Stimulated activated CD4-positive, alpha-beta T cell treated with anti-CD3 and anti-CD28 coated beads, TNF-alpha, amount 100 ng/mL, for 24 hours (primary cell): ENCODE data around the gene C11orf52.

Experiments
- DNase-seq, 3 experiments: peaks; one replicate each; pipeline ENCODE4 v3.0.0-alpha.2; 2020; ENCODE audit warnings: low read depth in 3 of 3

The C11orf52 gene

GRCh38 chr11:111939836-111940604 lies 21.3 kb downstream of the C11orf52 start:
- no peak for DNase-seq

DNA sequence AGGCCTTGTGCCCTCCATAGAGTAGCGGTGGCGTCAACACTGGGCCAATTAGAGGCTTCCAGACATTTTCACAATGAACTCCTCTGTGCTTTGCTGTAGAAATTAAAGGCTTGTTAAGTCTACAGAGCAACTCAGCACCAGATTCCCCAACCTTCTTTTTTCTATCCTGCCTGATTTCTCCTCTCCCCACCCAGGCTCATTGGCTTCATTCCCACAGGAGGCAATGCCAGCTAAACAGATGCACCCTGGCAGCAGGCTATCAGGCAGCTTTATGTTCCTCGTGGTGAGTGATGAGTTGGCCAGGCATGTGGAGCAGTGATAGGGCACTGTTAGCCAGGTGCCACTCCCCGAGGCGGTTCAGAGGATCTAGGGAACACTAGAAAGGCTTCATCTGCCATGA lies 23.2 kb downstream of the C11orf52 start:
- no peak for DNase-seq

DNA sequence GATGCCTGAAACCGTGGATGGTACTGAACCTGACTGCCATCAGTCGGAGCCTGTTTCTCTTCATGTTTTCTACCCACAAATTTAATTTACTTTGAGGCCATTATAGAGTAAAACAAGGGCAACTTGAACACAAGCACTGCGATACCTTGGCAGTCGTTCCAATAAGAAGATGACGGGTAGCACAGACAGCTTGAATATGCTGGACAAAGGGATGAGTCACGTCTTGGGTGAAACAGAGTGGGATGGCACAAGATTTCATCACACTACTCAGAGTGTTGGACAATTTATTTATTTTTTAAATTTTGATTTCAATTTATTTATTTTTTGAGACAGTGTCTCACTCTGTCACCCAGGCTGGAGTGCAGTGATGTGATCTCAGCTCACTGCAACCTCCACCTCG lies 24.1 kb downstream of the C11orf52 start:
- no peak for DNase-seq

DNA sequence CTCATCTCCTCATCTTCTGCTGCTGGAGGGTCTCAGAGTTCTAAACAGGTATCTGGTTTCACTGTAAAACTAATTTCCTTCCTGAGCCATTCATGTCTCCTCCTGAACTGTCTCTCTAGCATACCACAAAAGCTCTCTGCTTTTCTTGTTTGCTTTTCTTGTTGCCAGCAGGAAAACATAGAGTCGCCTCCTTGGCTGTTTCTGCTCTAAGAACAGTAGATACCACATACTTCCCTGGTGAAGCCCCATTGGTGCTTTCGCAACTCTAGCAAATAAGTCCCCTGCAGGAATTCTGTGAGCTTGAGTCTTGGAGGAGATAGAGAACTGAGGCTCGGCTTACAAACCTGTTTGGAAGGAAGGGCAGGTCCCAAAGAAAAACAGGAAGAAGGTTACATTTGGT lies 25.4 kb downstream of the C11orf52 start:
- DNase-seq, result no peak

GRCh38 chr11:111944651-111945051 lies 25.9 kb downstream of the C11orf52 start:
- no peak for DNase-seq

- DNase-seq, result no peak
Observed at GRCh38 chr11:111945198-111945597, 26.5 kb downstream of the C11orf52 start.

GRCh38 chr11:111946499-111946898 lies 27.8 kb downstream of the C11orf52 start:
- DNase-seq, result no peak

DNA sequence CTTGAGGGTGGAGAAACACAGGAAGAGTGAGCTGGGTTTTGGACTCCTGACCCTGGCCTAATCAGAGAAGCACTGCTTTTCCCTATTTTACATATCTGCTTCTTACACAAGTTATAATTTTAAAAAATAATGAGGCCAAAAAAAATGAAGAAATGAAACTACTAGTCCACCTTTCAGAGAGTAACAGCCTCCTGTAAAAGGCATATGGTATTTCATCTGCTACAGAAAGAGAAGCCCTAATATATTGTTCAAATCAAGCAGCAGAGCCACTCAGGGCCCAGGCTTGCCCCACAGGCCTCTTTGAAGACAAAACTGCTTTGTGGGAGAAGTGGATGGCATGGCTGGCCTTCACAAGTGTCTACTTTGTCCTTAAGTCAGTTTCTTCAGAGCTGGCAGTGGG lies 28.4 kb downstream of the C11orf52 start:
- no peak for DNase-seq

GRCh38 chr11:111949519-111950426 lies 31.1 kb downstream of the C11orf52 start:
- DNase-seq, result no peak

GRCh38 chr11:111951565-111951964 lies 32.9 kb downstream of the C11orf52 start:
- no peak for DNase-seq

GRCh38 chr11:111954154-111954553 lies 35.4 kb downstream of the C11orf52 start:
- DNase-seq, result no peak

- DNase-seq, result no peak
Observed at GRCh38 chr11:111957663-111958444, 39.1 kb downstream of the C11orf52 start.

DNA sequence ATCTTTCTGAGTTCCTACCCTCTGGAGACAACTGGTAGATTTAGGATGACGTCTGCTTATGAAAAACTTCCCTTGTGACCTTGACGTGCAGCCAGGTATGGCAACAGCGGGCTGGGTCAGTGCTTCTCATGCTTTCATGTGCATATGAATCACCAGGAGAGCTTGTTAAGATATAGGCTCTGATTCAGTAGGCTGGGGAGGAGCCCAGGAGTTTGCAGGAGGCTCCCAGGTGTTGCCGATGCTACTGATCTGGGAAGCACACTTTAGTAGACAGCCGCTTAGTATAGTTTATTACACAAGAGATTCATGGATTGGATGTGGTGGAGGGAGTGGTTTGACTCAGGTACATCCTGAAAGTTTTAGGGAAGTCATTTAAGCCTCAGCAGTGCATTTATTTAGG lies 42.2 kb downstream of the C11orf52 start:
- no peak for DNase-seq

DNA sequence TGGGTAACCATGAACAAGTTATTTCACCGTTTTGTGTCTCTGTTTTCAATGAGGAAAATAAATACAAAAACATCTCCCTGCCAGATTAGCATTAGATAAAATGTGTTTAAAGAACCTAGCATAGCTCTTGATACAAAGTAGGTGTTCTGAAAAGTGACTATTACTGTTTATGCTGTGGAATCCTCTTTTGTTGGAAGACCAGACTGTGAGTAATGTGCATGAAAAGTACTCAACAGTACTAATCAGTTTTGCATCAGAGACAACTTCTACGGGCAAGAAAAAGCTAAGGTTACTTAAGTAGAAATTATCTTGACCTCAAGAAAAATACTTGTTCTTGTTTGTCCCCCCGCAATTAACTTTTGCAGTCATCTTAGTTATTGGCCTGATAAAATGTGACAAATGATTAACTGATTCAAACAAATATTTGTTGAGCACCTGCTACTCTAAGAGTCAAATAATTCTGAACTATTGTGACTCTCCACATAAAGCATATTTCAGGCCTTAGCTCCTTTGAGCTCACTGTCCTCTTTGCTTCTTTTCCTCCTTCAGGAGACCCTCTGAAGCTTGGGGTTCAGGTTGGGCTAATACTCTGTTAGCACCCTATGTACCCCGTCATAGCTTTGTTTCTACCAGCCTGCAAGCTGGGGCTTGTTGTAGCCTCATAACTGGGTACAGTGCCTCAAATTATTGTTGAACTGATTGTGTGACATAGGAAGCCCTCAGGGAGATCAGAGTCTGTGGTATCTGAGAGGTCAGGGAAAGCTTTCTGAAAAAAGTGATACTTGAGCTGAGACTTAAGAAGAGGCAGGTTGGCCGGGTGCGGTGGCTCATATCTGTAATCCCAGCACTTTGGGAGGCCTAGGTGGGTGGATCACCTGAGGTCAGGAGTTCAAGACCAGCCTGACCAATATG lies 42.9 kb downstream of the C11orf52 start:
- DNase-seq, result no peak

DNA sequence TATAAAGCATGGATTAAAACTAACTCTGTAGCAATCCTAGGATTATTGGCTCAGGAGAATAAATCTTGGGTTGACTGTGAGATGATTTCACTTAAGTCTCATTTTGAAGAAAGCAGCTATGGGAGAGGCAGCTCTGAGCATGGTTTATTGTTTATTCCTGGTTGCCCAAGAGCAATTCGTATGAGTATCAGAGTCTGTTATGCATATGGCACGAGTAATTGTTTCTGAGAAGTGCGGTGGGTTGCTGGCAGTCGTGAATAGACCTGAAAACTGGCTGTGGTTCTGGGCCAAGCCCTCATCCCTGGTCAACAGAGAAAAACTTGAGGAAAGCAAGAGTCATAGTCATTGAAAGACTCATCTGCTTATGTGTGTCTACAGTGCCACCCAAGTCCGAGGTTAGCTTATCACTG lies 45.2 kb downstream of the C11orf52 start:
- DNase-seq, result no peak

DNA sequence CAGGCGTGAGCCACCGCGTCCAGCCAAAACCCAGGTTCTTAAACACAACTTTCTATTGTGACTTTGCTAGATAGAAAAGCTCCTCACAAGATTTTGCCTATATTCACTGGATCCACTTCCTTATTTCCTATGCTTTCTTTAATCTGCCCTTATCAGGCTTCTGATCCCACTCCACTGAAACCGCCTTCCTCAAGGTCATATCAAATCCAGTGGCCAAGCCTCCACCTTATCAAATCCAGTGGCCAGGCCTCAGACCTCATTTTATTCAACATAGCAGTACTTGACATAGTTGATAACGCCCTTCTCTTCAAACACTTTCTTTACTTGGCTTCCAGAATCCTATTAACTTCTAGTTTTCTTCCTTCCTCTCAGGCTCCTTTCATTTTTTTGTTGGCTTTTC lies 48.0 kb downstream of the C11orf52 start:
- DNase-seq, result no peak

DNA sequence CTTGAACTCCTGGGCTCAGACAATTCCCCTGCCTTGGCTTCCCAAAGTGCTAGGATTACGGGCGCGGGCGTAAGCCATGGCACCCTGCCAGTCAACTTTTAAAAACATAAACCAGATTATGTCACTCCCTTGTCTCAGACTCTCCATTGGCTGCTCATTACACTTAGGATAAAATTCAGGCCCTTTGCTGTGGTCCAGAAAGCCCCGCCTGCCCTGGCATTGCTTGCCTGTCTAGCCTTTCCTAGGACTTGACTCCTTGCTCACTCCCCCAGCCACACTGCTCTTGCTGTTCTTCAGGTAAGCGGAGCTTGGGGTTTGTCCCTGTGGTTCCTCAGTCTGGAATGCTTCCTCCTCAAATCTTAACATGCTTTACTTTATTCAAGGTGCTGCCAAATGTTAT lies 48.9 kb downstream of the C11orf52 start:
- no peak for DNase-seq

DNA sequence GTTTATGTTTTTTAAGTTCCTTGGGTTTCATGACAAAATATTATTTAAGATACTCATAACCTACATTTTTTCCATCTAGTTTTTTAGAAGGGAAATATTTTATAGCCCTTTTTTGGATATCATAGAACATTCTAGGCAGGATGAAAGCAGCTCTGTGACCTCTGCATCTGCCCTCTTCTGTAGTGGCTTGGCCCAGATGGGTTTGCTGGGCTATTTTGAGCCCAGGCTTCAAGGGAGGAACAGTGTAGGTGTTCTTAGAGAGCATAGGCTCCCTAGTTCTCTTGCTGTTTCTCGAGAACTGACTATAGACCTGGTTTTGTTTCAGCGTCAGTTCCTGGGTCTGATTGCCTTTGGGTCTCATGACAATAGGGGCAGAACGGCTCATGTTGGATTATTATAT lies 50.6 kb downstream of the C11orf52 start:
- DNase-seq, result no peak

- DNase-seq, result no peak
Observed at GRCh38 chr11:111974446-111974845, 55.7 kb downstream of the C11orf52 start.

DNA sequence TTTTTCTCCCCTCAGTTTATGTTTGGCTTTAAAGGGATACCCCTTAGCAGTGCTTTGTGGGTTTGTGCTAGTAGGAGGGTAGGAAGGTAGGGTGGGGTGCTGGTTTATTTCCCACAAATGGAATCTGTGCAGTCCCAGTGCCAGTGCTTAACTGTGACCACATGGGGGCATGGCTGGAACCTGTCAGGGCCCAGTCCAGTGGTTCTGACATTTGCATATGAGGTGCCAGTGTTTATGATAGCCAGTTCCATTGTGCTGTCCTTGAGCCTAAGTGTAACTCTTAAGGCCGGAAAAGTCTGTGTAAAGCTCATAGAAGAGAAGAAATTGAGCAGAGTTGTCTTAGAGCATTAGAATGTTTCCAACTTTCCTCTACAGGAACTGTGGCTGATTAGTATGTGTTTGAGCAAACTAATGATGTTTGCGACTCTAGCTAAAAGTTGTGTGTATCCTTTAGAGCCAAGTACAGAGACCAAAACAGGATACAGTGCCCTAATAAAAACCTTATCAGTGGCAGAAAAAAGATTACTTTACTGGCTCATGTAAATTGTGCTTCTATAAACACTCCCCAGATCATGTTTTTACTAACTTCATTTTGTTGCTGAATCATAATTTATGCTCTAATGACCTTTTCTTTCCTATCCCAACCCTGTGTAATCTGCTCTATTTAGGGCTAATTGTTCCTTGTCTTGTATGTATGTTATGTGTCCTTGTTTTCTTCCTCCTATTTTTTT lies 56.5 kb downstream of the C11orf52 start:
- no peak for DNase-seq
